NCI-H446 treated with DMSO at 0.1 percent for 48 hours (cell line): Measurements from ENCODE around the gene LDLRAD4.

Source experiments
- DNase-seq: peaks from one replicate; lab custom pipeline; 2025; lab: John Stamatoyannopoulos, UW

LDLRAD4 gene

GRCh38 chr18:13536578-13536977 lies 318.0 kb downstream of the LDLRAD4 start:
- DNase-seq: no peak

GRCh38 chr18:13537022-13537780 lies 318.6 kb downstream of the LDLRAD4 start:
- no peak for DNase-seq

GRCh38 chr18:13538630-13539029 lies 320.1 kb downstream of the LDLRAD4 start:
- no peak for DNase-seq

- DNase-seq: no peak
Measured at GRCh38 chr18:13539050-13539449, 320.5 kb downstream of the LDLRAD4 start.

GRCh38 chr18:13539843-13540476 lies 321.4 kb downstream of the LDLRAD4 start:
- DNase-seq: no peak

- no peak for DNase-seq
Measured at GRCh38 chr18:13540477-13541182, 322.1 kb downstream of the LDLRAD4 start.

GRCh38 chr18:13541621-13542519 lies 323.3 kb downstream of the LDLRAD4 start:
- DNase-seq: no peak

GRCh38 chr18:13542520-13542847 lies 323.9 kb downstream of the LDLRAD4 start:
- no peak for DNase-seq

- no peak for DNase-seq
Measured at GRCh38 chr18:13543144-13543543, 324.6 kb downstream of the LDLRAD4 start.

GRCh38 chr18:13543811-13544732 lies 325.5 kb downstream of the LDLRAD4 start:
- DNase-seq: no peak

GRCh38 chr18:13544953-13545352 lies 326.4 kb downstream of the LDLRAD4 start:
- DNase-seq: no peak

- DNase-seq: no peak
Measured at GRCh38 chr18:13545514-13545913, 327.0 kb downstream of the LDLRAD4 start.

- no peak for DNase-seq
Measured at GRCh38 chr18:13545955-13546354, 327.4 kb downstream of the LDLRAD4 start.

- no peak for DNase-seq
Measured at GRCh38 chr18:13546638-13547037, 328.1 kb downstream of the LDLRAD4 start.

GRCh38 chr18:13547347-13547746 lies 328.8 kb downstream of the LDLRAD4 start:
- no peak for DNase-seq

- DNase-seq: no peak
Measured at GRCh38 chr18:13548106-13548819, 329.7 kb downstream of the LDLRAD4 start.

GRCh38 chr18:13548966-13549879 lies 330.7 kb downstream of the LDLRAD4 start:
- no peak for DNase-seq

- DNase-seq: no peak
Measured at GRCh38 chr18:13549880-13550232, 331.3 kb downstream of the LDLRAD4 start.
